Fibroblast of lung (primary cell): ENCODE results near the gene RPL41.

ENCODE experiments used
- CTCF ChIP-seq, 2 donors: IDR thresholded peaks in 1 of 2; conservative IDR thresholded peaks in 1 of 2; 1 replicate in 1 of 2; 2 replicates in 1 of 2; pipeline ENCODE4 v1.5.1; 2011 to 2012; ENCODE audit warnings: low read length in 2 of 2, control low read depth in 1 of 2, inconsistent platforms in 1 of 2, low read depth in 1 of 2, mild to moderate bottlenecking in 1 of 2
- EZH2 ChIP-seq: IDR thresholded peaks from 2 replicates; pipeline ENCODE4 v1.5.1; 2012; ENCODE audit warnings: low read length, control low read depth, mild to moderate bottlenecking; ENCODE audit errors: missing control alignments

GRCh38 chr12:56103823-56104108 is 12.7 kb upstream of the RPL41 start:
- TF ChIP-seq CTCF (conservative IDR thresholded peaks at IDR 0.05 in 1 of 2, IDR thresholded peaks at IDR 0.05 in 1 of 2; ENCODE audit: low read depth in 1 of 2, low read length in 2 of 2) = no peak
- TF ChIP-seq EZH2 = no peak
